ENCODE data around the gene C1orf87.

Gene C1orf87

DNA sequence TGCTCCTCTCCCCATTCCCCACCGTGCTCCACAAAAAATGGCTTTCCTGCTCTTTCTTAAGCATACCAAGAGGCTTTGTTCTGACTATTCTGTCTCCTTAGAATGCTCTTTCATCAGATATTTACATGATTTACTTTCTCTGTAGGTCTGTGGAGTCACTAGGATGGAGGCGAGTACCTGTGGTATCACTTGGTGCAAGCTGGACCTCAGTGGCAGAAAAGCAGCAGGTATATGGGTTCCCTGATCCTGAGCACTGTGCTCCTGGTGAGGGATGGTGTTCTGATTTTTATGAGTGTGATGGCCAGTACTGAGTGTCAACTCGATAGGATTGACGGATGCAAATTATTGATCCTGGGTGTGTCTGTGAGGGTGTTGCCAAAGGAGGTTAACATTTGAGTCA lies 10.0 kb downstream of the C1orf87 start:
- DNase-seq (ENCODE audit: low spot score): no peak

DNA sequence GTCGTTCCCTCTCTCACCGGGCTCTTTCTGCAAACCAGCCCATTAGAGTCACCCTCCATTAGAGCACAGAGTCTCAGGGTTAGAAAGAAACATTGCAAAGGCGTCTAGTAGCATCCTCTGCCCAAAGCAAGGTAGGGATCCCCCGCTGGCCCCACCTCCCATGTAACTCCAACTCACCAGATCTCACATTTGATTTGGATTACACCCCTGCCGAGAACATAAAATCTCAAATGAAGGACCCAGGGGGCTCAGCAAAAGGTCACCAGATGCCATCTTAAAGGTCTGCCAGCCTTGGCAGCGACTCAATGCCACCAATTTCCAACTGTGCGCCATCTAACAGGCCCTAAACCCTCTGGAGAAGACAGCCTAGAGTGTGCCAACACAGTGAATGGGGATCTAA lies 14.1 kb downstream of the C1orf87 start:
- DNase-seq (ENCODE audit: low spot score): no peak

DNA sequence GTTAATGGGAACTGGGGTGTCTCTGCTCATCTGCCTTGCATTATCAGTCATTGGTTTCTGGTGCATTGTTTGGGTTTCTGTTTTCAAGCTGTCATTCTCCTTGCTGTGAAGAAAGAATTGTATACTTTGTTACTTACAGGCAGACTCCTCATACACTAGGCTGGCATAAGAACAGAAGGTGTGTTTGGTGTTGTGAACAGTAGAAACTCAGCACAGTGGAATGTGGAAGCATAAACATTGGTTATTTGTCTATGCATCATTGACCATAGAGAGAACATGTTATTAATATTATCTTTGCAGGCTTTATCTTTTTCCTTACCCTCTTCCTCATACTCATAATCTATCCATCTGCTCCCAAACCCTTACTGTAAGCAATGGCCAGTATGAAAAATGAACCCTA lies 18.2 kb downstream of the C1orf87 start:
- DNase-seq (ENCODE audit: low spot score): no peak

DNA sequence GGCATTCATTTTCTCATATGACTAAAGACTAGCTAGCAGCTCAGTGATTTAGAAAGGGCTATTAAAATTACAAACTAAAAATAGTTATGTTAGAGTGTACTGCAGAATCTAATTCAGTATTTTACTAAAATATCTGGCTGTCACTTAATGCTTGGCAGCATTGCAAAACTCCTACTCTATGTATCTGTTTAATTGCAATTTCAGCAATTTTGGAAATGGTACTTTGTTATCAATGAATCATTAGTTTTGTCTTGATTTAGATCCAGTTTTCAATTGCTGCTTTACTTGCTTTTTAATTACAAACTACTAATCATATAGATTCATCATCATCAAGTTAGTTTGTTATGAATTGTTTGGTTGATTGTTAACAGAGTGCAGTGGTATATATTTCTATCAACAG lies 19.2 kb downstream of the C1orf87 start:
- no peak for DNase-seq (ENCODE audit: low spot score)

DNA sequence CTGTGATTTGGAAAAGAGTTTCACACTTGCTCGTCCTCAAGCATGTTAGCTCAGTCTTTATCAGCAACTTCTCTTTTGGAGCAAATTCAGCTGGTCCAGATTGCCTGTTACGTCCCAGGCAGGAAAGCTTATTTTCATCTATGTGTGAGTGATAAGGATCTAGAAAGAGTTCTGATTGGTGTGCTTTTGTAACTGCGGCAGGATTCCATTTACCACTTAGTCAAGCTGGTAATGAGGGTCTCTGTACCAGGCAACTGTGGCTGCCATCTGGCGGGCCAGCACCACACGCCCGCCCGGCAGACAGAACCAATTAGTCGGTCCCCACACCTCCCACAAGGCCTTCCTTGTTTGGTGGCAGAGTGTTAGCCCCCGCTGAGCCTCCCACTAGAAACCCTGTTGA lies 21.0 kb downstream of the C1orf87 start:
- no peak for DNase-seq (ENCODE audit: low spot score)

DNA sequence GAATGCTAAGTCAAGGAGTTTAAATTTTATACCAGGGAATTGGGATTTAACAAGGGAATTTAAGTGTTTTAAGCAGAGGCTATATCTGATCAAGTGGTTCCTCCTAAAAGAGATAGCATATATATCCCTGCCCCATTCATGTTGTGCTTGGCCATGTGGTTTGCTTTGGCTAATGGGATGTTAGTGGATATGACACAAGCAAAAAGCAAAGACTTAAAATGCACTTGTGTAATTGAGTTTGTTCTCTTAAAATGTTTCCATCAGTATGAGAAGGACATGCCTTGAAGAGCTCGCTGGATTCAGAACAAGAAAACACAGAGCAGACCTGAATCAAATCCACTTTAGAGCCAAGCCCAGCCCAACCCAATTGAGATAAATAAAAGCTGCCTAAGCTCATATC lies 22.4 kb downstream of the C1orf87 start:
- no peak for DNase-seq (ENCODE audit: low spot score)

DNA sequence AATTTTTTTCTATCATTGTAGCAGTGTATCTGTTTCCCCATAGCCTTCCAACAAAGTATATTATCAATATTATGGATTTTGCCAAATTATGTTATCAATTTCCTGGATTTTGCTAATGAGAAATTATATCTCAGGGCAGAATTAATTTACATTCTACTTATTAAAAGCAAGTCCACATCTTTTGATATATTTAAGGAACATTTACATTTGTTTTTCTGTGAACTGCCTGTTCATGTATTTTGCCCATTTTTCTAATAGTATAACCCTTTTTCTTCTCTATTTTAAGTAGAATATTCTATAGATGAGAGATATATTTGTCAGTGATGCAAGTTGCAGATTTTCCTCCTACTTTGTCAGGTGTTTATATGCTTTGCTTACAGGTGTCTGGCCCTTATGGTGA lies 24.4 kb downstream of the C1orf87 start:
- no peak for DNase-seq (ENCODE audit: low spot score)

DNA sequence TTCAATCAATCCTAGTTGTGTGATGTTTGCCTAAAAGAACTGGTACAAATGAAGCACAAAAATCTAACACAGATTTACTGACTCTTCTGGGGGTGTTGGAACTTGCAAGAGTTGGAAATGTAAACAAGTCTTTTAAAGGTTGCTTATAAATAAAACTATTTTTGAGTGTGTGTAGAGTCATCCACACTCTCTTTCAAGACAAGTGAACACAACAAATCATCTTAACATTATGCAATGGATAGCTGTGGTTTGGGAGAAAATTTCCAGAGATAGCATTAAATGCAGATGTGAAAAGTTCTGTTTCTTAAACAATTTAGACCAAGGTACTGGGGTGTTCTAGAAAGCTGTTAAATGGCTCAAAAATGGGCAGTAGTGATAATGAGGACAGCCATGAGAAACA lies 28.7 kb downstream of the C1orf87 start:
- no peak for DNase-seq (ENCODE audit: low spot score)

DNA sequence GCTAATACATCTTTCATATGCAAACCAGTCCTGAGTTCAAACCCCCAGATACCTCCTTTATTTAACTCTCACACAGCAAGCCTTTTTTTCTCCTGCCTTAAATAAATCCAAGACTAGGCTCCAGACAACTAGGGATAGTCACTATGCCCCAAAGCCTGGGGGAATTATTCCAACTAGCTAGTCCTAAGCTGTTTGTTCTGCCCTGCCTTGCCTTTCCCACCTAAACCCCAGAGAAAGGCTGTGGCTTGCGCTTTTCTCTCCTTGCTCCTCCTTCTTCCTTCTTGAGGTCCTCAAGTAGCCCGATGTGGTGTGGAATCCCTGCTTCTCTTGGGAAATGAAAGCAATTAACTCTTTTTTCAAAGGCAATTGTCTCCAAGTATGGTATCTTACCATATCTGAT lies 31.8 kb downstream of the C1orf87 start:
- DNase-seq (ENCODE audit: low spot score): no peak

DNA sequence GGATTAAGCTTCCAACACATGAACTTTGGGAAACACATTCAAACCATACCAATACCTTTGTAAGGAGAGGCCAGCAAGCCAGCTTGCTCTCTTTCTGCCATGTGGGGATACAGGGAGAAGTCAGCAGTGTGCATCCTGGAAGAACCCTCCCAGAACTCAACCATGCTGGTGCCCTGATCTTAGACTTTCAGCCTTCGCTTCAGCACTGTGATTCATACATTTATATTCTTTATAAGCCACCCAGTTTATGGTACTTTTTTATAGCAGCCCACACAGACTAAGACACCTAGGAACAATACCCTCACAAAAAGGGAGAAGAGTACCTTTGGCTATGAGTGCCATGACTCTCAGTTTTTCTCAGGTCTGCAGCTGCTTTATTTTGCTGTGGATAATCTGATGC lies 35.9 kb downstream of the C1orf87 start:
- DNase-seq (ENCODE audit: low spot score): no peak

DNA sequence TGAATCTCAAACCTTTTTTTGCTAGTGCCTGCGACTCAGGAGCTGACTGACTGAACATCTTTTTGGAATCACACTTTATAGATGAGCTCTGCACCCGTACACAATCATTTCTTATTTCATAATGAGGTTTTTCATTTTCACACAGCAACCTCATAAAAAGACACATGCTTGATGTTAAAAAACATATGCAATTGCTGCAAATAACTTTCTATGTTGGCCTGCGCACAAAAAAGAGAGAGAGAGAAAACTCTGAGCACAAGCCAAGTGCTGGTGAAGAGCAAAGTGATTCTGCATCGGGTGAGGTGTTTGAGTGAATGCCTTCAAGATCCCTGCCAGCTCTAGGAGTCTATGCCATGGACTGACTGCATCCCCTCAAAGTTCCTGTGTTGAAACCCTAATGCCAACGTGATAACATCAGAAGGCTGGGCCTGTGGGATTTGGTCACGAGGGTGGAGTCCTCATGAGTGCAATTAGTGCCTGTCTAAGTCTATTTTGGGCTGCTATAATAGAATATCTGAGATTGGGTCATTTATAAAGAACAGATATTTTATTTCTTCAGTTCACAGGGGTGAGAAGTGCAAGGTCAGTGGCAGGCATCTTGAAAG lies 36.6 kb downstream of the C1orf87 start:
- DNase-seq (ENCODE audit: low spot score): no peak

DNA sequence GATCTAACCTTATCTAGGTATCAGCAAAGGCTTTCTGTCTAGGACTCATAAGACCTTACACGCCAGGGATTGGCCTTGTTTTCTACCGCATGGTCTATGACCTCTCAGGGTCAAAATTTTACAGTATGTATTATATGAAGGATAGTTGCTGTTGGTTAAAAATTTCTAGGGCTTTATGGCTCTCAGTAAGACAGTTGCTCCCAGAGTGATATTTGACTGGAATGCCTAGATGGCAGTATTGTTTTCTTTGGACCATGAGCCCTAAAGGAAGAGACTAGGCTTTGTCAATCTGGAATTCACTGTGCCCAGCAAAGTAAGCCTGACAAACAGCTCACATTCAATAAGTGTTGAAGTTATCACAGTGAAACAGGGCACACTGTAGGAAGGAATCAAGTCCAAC lies 37.6 kb downstream of the C1orf87 start:
- DNase-seq (ENCODE audit: low spot score): no peak

DNA sequence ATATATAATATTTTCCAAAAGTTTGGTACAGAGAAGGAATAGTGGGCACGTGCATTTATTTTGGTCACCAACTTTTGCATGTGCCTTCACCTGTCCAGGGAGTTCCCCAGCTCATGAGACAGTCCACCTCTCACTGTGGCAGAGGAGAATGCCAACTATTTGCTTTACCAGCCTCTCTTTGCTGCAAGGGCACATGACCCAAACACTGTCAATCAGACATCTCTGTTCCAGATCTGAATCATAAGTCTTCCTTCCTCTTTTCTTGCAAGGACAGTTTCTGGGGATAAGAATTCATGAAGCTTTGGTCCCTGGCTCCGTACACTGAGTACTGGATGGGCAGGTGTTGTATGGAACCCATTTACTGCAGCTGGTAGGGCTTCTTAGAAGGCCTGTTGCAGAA lies 38.6 kb downstream of the C1orf87 start:
- no peak for DNase-seq (ENCODE audit: low spot score)

DNA sequence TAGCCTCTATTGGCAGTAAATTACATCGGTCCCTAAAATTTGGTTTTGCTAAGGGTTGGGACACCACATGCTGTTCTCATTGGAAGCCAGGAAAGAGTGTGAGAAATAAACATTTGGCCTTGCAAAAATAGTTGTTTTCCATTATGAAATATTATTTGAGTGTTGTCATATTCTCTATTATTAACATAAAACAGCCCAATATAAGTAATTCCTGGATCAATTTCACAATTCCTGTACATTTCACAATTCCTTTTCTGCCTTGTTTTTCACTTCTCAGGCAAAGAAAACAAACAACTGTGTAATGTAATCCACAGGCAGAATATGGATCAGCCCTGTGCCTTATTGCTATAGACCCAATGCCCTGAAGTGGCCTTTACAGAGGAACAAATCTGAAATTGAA lies 40.5 kb downstream of the C1orf87 start:
- no peak for DNase-seq (ENCODE audit: low spot score)

DNA sequence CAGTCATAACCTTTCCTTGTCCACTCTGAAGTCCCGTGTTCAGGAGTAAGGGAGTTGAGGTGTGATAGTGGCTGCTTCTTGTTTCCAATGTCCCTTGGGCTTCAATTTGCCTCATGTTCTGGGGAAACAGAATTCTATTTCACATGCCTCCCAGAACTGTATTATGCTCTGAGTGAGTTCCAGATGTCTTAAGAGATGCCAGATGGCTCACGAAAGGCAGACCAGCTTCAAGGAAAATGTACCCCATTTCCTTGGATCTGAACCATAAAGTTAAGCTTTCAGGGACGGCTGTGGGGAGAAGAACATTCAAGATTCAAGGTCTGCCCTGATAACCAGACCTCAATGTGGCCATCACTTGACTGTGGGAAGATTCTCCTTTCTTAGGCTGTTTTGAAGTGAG lies 42.4 kb downstream of the C1orf87 start:
- no peak for DNase-seq (ENCODE audit: low spot score)

DNA sequence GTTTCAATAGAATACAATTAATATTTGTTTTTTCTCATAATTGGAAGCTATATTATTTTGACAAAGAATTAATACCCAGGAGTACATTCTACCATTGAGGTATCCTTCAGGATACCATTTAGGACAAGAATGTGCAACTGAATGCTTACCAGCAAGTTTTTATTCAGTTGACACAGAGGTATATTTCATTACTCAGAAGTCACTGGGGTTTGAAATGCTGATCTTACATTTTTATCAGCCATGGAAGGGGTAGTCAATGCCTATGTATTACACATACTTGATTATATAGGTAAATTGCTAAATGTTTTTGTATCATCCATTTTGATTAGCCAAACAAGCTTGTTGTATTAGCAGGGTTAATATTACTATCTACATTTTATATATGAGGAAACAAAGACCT lies 48.0 kb downstream of the C1orf87 start:
- no peak for DNase-seq (ENCODE audit: low spot score)

DNA sequence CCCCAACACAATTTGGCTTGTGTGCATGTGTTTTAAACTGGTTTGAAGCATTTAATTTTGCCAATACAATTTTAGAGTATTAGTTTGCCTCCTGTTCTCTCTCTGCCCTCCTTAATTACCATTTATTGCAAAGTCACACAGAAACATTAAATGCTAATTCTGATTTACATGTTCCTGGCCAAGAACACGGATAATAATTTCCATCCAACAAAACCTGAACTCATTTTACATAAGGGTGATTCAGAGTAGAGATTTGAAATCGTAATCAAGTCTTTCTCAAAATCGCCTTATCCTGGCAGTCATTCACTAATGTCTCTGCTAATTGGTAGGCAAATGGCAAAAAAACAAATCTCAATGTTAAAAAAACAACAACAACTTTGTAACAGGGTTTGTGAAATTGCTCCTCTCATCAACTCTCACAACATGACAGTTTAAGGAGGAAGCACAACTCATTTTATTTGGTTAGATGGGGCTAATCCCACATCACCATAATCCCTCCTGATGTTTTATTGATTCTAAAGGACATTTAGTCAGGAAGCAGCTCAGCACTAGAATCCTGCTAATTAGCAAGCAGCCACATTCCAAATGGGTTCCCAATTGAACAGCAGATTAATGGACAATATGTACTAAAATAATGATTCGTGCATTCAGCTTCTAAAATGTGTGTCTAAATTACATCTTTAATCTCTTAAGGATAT lies 55.9 kb downstream of the C1orf87 start:
- DNase-seq (ENCODE audit: low spot score): no peak

DNA sequence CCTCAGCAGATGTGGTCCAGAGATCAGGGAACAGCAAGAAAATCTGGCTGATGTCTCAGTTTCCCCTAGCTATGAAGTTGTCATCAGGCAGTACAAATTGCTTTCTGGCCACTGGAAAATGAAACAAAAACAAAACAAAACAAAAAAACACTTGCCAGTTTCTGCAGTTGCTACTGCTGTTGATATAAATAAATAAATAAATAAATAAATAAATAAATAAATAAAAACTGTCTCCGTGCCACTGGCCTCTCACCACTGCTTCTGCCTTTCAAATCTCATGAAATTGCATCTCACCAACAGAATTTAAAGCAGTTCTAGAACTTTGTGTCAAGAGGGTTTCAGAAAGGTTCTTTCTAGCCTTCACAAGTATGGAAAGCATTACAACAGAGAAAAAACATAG lies 62.9 kb downstream of the C1orf87 start:
- no peak for DNase-seq (ENCODE audit: low spot score)

DNA sequence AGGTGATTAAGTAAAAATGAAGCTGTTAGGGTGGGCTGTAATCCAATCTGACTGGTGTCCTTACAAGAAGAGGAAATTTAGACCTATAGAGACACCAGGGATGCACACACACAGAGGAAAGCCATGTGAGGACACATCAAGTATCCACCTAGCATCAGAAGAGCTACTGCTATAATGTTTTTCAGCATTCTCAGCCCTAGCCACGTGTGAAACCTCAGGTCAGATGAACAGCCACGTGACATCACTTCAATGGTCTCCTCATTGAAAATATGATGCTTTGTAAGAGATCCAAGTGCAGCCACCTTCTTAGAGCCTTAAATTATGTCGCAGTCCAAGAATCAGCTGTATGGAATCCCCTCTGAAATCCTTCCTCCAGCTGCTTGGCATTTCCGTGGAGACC lies 65.1 kb downstream of the C1orf87 start:
- no peak for DNase-seq (ENCODE audit: low spot score)

DNA sequence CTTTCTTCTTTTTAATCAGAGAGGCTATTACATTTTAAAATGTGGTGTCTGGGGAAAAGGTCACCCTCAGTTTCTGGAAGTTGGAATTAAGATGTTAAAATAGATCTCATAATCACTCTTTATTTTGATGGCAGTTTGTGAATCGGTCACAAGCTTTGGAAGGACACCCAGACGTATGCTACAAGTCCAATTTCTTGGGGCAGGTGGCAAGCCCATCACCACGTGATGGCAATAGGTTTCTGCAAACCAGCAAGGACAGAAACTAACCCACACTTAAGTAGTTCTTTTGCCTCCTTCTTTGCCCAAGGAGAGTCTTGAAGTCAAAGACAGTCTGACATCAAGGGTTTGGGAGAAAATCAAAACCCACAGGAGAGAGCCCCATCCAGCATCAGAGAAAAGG lies 72.9 kb downstream of the C1orf87 start:
- no peak for DNase-seq (ENCODE audit: low spot score)

DNA sequence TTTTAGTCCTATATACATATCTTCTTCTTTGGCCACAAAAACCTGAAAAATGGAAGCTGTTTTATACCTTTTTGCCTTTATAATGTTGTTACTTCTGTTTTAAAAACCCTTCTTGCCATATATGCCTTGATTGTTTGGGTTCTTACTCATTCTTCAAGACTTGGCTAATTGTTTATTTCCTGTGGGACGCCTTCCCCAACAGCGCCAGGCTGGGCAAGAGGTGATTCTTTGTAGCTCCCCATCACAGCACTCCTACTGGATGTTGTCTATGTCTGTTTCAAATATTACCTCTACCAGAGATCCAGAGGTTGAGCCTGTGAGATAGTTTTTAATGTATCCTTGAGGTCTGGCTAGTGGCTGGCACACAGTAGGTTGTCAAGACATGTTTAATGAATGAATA lies 73.8 kb downstream of the C1orf87 start:
- DNase-seq (ENCODE audit: low spot score): no peak

DNA sequence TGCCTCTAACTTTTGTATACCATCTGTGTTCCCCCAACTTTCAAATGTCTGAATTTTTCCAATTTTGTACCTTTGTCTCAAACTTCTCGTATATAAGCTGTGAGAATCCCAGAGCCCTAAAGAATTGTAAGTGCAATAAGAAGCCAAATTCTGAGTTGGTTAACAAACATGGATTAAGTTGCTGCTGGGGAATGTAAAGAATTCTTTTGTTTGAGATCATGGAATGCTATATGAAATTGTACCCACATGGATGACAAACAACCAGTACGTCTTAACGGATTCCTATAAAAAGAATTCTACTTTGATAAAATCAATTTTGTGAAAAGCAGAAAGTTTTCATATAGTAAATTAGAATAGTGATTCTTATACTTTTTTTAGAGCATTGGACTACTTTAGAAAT lies 74.6 kb downstream of the C1orf87 start:
- no peak for DNase-seq (ENCODE audit: low spot score)

DNA sequence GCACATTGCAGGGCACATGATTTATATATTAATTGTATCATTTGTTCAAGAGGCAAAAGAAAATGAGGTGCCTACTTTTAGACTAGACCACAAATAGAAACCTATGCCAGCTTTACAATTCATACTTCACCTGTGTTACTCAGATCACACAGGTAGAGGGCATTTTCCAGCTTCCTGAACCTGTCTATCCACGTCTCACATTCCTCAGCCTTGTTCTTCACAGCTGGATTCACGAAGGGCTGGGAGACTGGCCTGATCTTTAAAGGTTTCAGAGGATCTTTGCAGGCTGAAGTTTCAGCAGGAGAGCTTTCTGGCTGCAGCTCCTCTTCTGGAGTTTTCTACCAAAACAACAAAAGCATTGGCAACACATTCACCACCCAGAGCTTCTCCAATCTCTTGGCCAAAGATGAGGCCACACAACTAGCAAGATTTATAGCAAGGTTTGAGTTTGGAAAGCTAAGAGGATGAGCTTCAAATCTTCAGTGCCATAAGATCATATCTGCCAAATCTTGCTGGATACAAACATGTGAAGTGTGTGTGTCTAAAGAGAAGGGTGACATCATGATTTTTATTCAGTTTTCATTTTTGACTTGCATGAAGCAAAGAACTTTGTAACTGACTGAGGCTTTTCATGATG lies 76.0 kb downstream of the C1orf87 start:
- DNase-seq (ENCODE audit: low spot score): no peak

Measured in HuH-7.5 (cell line).